HepG2 (cell line): Measurements from ENCODE around the gene TCERG1L. TPM values are rescaled to one million over a fixed set of nuclear protein-coding genes. Genes with fewer than 3 reads are reported as not detected.

Experiments used
- ATAC-seq: fragments of 200-7000 bp; cut with Tn5 transposase; 3 replicates; pipeline ENCODE4 v1.9.1; 2020; ENCODE audit warnings: mild to moderate bottlenecking, moderate library complexity
- BruUV-seq: library from RNA; stranded (reverse); fragments of 400-500 nt; replicated peaks from 2 replicates; lab custom pipeline; 2021; lab: Mats Ljungman, UMichigan
- CTCF ChIA-PET: fragments of 300-600 bp; formaldehyde crosslinking; extraction: SDS; loops from one replicate; lab custom pipeline; 2021; ENCODE audit warnings: low total read pairs, inconsistent platforms, low intra/inter-chr PET ratio; lab: Yijun Ruan, JAX
- POLR2A ChIA-PET: fragments of 350-600 bp; sonication (Branson Sonifier 250); formaldehyde crosslinking; loops from one replicate; lab custom pipeline; 2020; ENCODE audit warnings: antibody characterized with exemption, inconsistent platforms; lab: Yijun Ruan, JAX
- DNase-seq: peaks from one replicate; pipeline ENCODE4 v3.0.0-alpha.2; 2015; ENCODE audit warnings: low spot score
- FAIRE-seq: peaks from 3 replicates; lab custom pipeline; 2011; peaks lifted over from hg19 to GRCh38; lab: Jason Lieb, UNC
- H2AFZ ChIP-seq: one replicate; pipeline ENCODE4 v1.6.1; 2011; ENCODE audit warnings: low read length, inconsistent platforms
- H3K27ac ChIP-seq: fragments of 300-600 bp; 3 replicates; pipeline ENCODE4 v1.8.0; 2011; ENCODE audit warnings: mixed run types, mild to moderate bottlenecking, mixed read lengths, low read length, inconsistent platforms; ENCODE audit not compliant: insufficient read depth; ENCODE audit errors: extremely low read length
- H3K27me3 ChIP-seq, 2 experiments: fragments of 200-600 bp in 1 of 2; 2 replicates in 1 of 2; 3 replicates in 1 of 2; pipeline versions ENCODE4 v1.6.0 to v1.8.0; 2011; ENCODE audit warnings: low read length in 2 of 2, mild to moderate bottlenecking in 2 of 2, moderate library complexity in 2 of 2, inconsistent platforms in 1 of 2; ENCODE audit not compliant: insufficient read depth in 2 of 2, control insufficient read depth in 1 of 2
- H3K36me3 ChIP-seq, 2 experiments: fragments of 200-600 bp in 1 of 2; replicated peaks in 1 of 2; 2 replicates in 1 of 2; 3 replicates in 1 of 2; pipeline versions ENCODE4 v1.5.1 to v1.8.0; 2011; ENCODE audit warnings: low read length in 2 of 2, inconsistent platforms in 1 of 2; ENCODE audit not compliant: insufficient read depth in 2 of 2, control insufficient read depth in 1 of 2
- H3K4me1 ChIP-seq: 2 replicates; pipeline ENCODE4 v1.5.1; 2012; ENCODE audit warnings: low read length, inconsistent platforms; ENCODE audit not compliant: insufficient read depth
- H3K4me2 ChIP-seq: 2 replicates; pipeline ENCODE4 v1.6.0; 2011; ENCODE audit warnings: low read depth, low read length, inconsistent platforms
- H3K4me3 ChIP-seq, 3 experiments: fragments of 200-600 bp in 1 of 3; sonication (generic), shearing (Covaris generic) in 1 of 3; replicated peaks in 1 of 3; 2 replicates each; pipeline ENCODE4 v1.5.1; 2011 to 2016; ENCODE audit warnings: low read length in 3 of 3, inconsistent platforms in 2 of 3, low read depth in 2 of 3, mild to moderate bottlenecking in 2 of 3, control low read depth in 1 of 3, mixed read lengths in 1 of 3; ENCODE audit not compliant: insufficient read depth in 1 of 3
- H3K79me2 ChIP-seq: one replicate; pipeline ENCODE4 v1.6.1; 2011; ENCODE audit warnings: low read length, inconsistent platforms; ENCODE audit not compliant: insufficient read depth
- H3K9ac ChIP-seq: 2 replicates; pipeline ENCODE4 v1.6.0; 2011; ENCODE audit warnings: mild to moderate bottlenecking, low read depth, low read length, inconsistent platforms; ENCODE audit not compliant: insufficient read depth
- H3K9me3 ChIP-seq: 2 replicates; pipeline ENCODE4 v1.5.1; 2012; ENCODE audit warnings: mild to moderate bottlenecking, low read length
- H4K20me1 ChIP-seq: 2 replicates; pipeline ENCODE4 v1.6.0; 2011; ENCODE audit warnings: inconsistent platforms, mild to moderate bottlenecking, low read length, moderate library complexity; ENCODE audit not compliant: insufficient read depth
- CENPT ChIP-seq: sonication (generic); formaldehyde crosslinking; IDR thresholded peaks from 2 replicates; pipeline ENCODE4 v1.8.0; 2022; ENCODE audit warnings: low read depth, mild to moderate bottlenecking, moderate library complexity, missing genetic modification reagents
- FOXO1 ChIP-seq: sonication (generic); formaldehyde crosslinking; IDR thresholded peaks from 2 replicates; pipeline ENCODE4 v1.4.0; 2020; ENCODE audit warnings: missing genetic modification reagents
- FUBP1 ChIP-seq: sonication (generic); formaldehyde crosslinking; IDR thresholded peaks from 2 replicates; pipeline ENCODE4 v1.5.1; 2020; ENCODE audit warnings: missing genetic modification reagents, mild to moderate bottlenecking, borderline replicate concordance
- HNF4G ChIP-seq, 2 experiments: sonication (generic) in 1 of 2; formaldehyde crosslinking in 1 of 2; IDR thresholded peaks; 2 replicates each; pipeline versions ENCODE4 v1.4.0 to v1.6.1; 2011 to 2020; ENCODE audit warnings: borderline replicate concordance in 2 of 2, low read depth in 2 of 2, mild to moderate bottlenecking in 2 of 2, low read length in 1 of 2, missing genetic modification reagents in 1 of 2, moderate library complexity in 1 of 2
- JARID2 ChIP-seq: sonication (generic); formaldehyde crosslinking; IDR thresholded peaks from 2 replicates; pipeline ENCODE4 v1.8.1; 2023; ENCODE audit warnings: missing genetic modification reagents, inconsistent platforms; ENCODE audit not compliant: insufficient replicate concordance
- JUNB ChIP-seq: sonication (generic); formaldehyde crosslinking; IDR thresholded peaks from 2 replicates; pipeline ENCODE4 v1.8.0; 2022; ENCODE audit warnings: missing genetic modification reagents, mild to moderate bottlenecking, borderline replicate concordance
- MTA3 ChIP-seq: sonication (generic); formaldehyde crosslinking; IDR thresholded peaks from 2 replicates; pipeline ENCODE4 v1.4.0; 2020; ENCODE audit warnings: missing genetic modification reagents
- NAIF1 ChIP-seq: sonication (generic); formaldehyde crosslinking; IDR thresholded peaks from 2 replicates; pipeline ENCODE4 v1.5.0; 2020; ENCODE audit warnings: mild to moderate bottlenecking, missing genetic modification reagents, borderline replicate concordance
- SMYD3 ChIP-seq: sonication (generic); formaldehyde crosslinking; IDR thresholded peaks from 2 replicates; pipeline ENCODE4 v1.8.1; 2023; ENCODE audit warnings: mild to moderate bottlenecking, missing genetic modification reagents
- TOE1 ChIP-seq: sonication (generic); formaldehyde crosslinking; IDR thresholded peaks from 2 replicates; pipeline ENCODE4 v1.4.0; 2020; ENCODE audit warnings: mild to moderate bottlenecking, missing genetic modification reagents
- ZBTB7B ChIP-seq: sonication (generic); formaldehyde crosslinking; IDR thresholded peaks from 2 replicates; pipeline ENCODE4 v1.4.0; 2020; ENCODE audit warnings: missing genetic modification reagents
- ZFAT ChIP-seq: sonication (generic); formaldehyde crosslinking; conservative IDR thresholded peaks from 2 replicates; pipeline ENCODE4 v1.8.1; 2023; ENCODE audit warnings: missing genetic modification reagents, inconsistent platforms
- ZMYM4 ChIP-seq: sonication (generic); formaldehyde crosslinking; IDR thresholded peaks from 2 replicates; pipeline ENCODE4 v1.8.1; 2023; ENCODE audit warnings: mild to moderate bottlenecking, missing genetic modification reagents
- ZNF230 ChIP-seq: sonication (generic); formaldehyde crosslinking; IDR thresholded peaks from 2 replicates; pipeline ENCODE4 v1.4.0; 2020; ENCODE audit warnings: mild to moderate bottlenecking, missing genetic modification reagents
- ZNF34 ChIP-seq: sonication (generic); formaldehyde crosslinking; IDR thresholded peaks from 2 replicates; pipeline ENCODE4 v1.4.0; 2020; ENCODE audit warnings: mild to moderate bottlenecking, missing genetic modification reagents, borderline replicate concordance
- ZSCAN21 ChIP-seq: sonication (generic); formaldehyde crosslinking; IDR thresholded peaks from 2 replicates; pipeline ENCODE4 v1.8.0; 2022; ENCODE audit warnings: mild to moderate bottlenecking, missing genetic modification reagents, moderate library complexity, borderline replicate concordance
- WGBS: methylation state at CpG from one replicate; pipeline ENCODE4 v1.1.6; 2017; ENCODE audit warnings: low lambda C conversion rate; 5-methylcytosine and 5-hydroxymethylcytosine counted together
- in situ Hi-C: cut with HindIII; loops from 2 replicates; pipeline ENCODE4 v1.10.0; 2017; ENCODE audit warnings: low pct_unique_long_range_greater_than_20kb; ENCODE audit not compliant: extremely low pct_ligation_motif_present
- intact Hi-C: fragments of 100-400 bp; cut with micrococcal nuclease; formaldehyde crosslinking; loops from one replicate; pipeline ENCODE4 v1.10.0; 2022; ENCODE audit not compliant: unreplicated experiment
- polyA plus RNA-seq, 8 experiments: library from polyadenylated mRNA; depleted of rRNA in 3 of 8; stranded (reverse) in 7 of 8; unstranded in 1 of 8; fragments of >200 nt; fragmentation: Illumina TruSeq in 4 of 8; extraction: Trizol in 4 of 8; gene quantifications; 2 replicates each; pipeline versions ENCODE4 v1.2.1 to v1.2.3, GENCODE V29; 2011 to 2016; ENCODE audit warnings: low read depth in 4 of 8, missing spikeins in 1 of 8, mixed read lengths in 1 of 8; ENCODE audit not compliant: insufficient read depth in 1 of 8
- total RNA-seq, 5 experiments: library from RNA; depleted of rRNA; stranded (reverse); fragments of >200 nt; fragmentation: Illumina TruSeq; extraction: Trizol; gene quantifications; 2 replicates each; pipeline ENCODE4 v1.2.3, GENCODE V29; 2016; ENCODE audit warnings: low read depth in 1 of 5

Gene TCERG1L
- total and polyA plus RNA-seq, 2 of the 13 experiments (the other 11 are each of a cell fraction or from before 2014, with no cell fraction given), result not detected

DNA sequence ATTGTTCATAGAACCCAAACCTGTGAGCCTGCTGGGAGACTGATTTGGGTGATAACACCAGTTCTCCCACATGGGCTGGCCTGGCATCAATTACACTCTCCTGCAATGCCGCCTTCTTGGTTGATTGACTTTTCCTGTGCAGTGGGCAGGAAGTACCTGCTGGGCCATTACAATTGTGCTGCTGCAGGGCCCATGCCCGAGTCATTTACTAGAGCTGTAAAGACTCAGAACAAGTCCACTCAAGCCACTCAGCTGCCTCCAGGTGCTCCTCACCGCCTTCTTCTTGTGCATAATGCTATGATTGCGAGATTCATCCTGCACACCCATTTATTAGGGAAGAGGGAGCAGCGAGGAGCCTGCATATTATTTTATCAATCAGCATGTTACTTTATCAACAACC is 264.0 kb downstream of the TCERG1L start:
- in situ Hi-C loops, result no loop called here
- WGBS, result 0% methylated on average over 4 of the region's 5 CpGs
- Histone ChIP-seq H3K9me3 (0 out of 2 replicates have a peak, but pooled peaks cover 5% of the 10 kb centered on the region), H3K36me3 (no peaks in the 10 kb centered on the region), H3K4me3 (no peak overlapping the region), H3K27me3 (peaks cover 0 to 3% of the 10 kb centered on the region in 2 experiments; a peak in 2 of 5 replicates), H3K79me2 (no peaks in the 10 kb centered on the region), H3K9ac (no peak overlapping the region), H3K4me2 (no peak overlapping the region), H2AFZ (no peak overlapping the region), H4K20me1 (no peaks in the 10 kb centered on the region), H3K27ac (no peak overlapping the region), H3K4me1 (no peaks in the 10 kb centered on the region)
- TF ChIP-seq ZNF230 (CRISPR knock-in tag), result no peak
- TF ChIP-seq ZFAT (CRISPR knock-in tag), result no peak
- no peak for TF ChIP-seq JUNB (CRISPR knock-in tag)
- TF ChIP-seq TOE1 (CRISPR knock-in tag), result no peak
- TF ChIP-seq SMYD3 (CRISPR knock-in tag), result no peak
- no peak for TF ChIP-seq CENPT (CRISPR knock-in tag)
- no peak for TF ChIP-seq ZBTB7B (CRISPR knock-in tag)
- no peak for TF ChIP-seq ZMYM4 (CRISPR knock-in tag)
- TF ChIP-seq MTA3 (CRISPR knock-in tag), result no peak
- TF ChIP-seq FUBP1 (CRISPR knock-in tag), result no peak
- no peak for TF ChIP-seq ZSCAN21 (CRISPR knock-in tag)
- TF ChIP-seq HNF4G (IDR thresholded peaks at IDR 0.05; ENCODE audit: borderline replicate concordance, low read depth, low read length), result no peak
- TF ChIP-seq HNF4G (CRISPR knock-in tag; IDR thresholded peaks at IDR 0.05; ENCODE audit: borderline replicate concordance, low read depth), result no peak
- no peak for TF ChIP-seq NAIF1 (CRISPR knock-in tag)
- no peak for TF ChIP-seq FOXO1 (CRISPR knock-in tag)
- no peak for TF ChIP-seq JARID2
- TF ChIP-seq ZNF34, result no peak
- no peak for DNase-seq
- no peak for ATAC-seq
- BruUV-seq, result no TSS peak
- intact Hi-C loops, result no loop called here
- CTCF ChIA-PET, result no interaction called here
- POLR2A ChIA-PET, result no interaction called here
- no peak for FAIRE-seq
